Esophagus squamous epithelium (tissue), 5 donors: ENCODE measurements around the gene SBF1. TPM values are rescaled to one million over a fixed set of nuclear protein-coding genes. Genes with fewer than 3 reads are reported as not detected.
A peak's percentile ranks its signal among the peaks of the same experiment; 100 is the strongest.

Source experiments
- DNase-seq: peaks from one replicate; lab custom pipeline; 2025; lab: John Stamatoyannopoulos, UW
- H3K27ac ChIP-seq, 4 donors: fragments of 200-600 bp; sonication (generic); one replicate each; pipeline ENCODE4 v1.5.1; 2016 to 2019; ENCODE audit warnings: mild to moderate bottlenecking in 1 of 4
- H3K27me3 ChIP-seq, 4 donors: fragments of 200-600 bp; sonication (generic); 1 replicate in 3 of 4; 2 replicates in 1 of 4; pipeline versions ENCODE4 v1.5.1 to v1.6.0; 2017 to 2021; ENCODE audit warnings: antibody characterized with exemption in 1 of 4
- H3K36me3 ChIP-seq, 3 donors: fragments of 200-600 bp; sonication (generic); one replicate each; pipeline ENCODE4 v1.5.1; 2016 to 2019
- H3K4me1 ChIP-seq, 3 donors: fragments of 200-600 bp; sonication (generic); one replicate each; pipeline ENCODE4 v1.5.1; 2017 to 2019
- H3K4me3 ChIP-seq, 4 donors: fragments of 200-600 bp; sonication (generic); 1 replicate in 3 of 4; 2 replicates in 1 of 4; pipeline ENCODE4 v1.5.1; 2016 to 2019; ENCODE audit warnings: mild to moderate bottlenecking in 2 of 4, moderate library complexity in 1 of 4
- H3K9me3 ChIP-seq, 3 donors: fragments of 200-600 bp; sonication (generic); one replicate each; pipeline ENCODE4 v1.5.1; 2016 to 2019
- POLR2A ChIP-seq, 4 donors: fragments of 450-650 bp; IDR thresholded peaks; one replicate each; pipeline ENCODE4 v1.6.1; 2017; ENCODE audit warnings: antibody characterized with exemption in 4 of 4, mild to moderate bottlenecking in 4 of 4, moderate library complexity in 3 of 4
- WGBS, 2 donors: methylation state at CpG; one replicate each; pipeline ENCODE4 v1.1.5; 2018; 5-methylcytosine and 5-hydroxymethylcytosine counted together
- intact Hi-C: fragments of 100-400 bp; cut with DNase I; formaldehyde crosslinking; loops from one replicate; pipeline ENCODE4 v1.15.0; 2022
- total RNA-seq, 4 donors: library from RNA; depleted of rRNA; stranded (reverse); fragments of >200 nt; gene quantifications; one replicate each; pipeline ENCODE4 v1.1.0, GENCODE V29; 2016
- TF ChIP-seq, protein P1 (sequence below), 6 experiments: fragments of 450-650 bp in 4 of 6; fragments of 200-600 bp in 2 of 6; sonication (generic) in 2 of 6; IDR thresholded peaks; one replicate each; pipeline ENCODE4 v1.5.1; 2016 to 2019; ENCODE audit warnings: antibody characterized with exemption in 6 of 6, mild to moderate bottlenecking in 4 of 6, moderate library complexity in 4 of 6
- donor health status: DM: yes; HTN: yes; CAD: no.

Gene SBF1
- total RNA-seq, 4 donors from 2014 or later: 38.3 to 92.0 (median 63.4) TPM

DNA sequence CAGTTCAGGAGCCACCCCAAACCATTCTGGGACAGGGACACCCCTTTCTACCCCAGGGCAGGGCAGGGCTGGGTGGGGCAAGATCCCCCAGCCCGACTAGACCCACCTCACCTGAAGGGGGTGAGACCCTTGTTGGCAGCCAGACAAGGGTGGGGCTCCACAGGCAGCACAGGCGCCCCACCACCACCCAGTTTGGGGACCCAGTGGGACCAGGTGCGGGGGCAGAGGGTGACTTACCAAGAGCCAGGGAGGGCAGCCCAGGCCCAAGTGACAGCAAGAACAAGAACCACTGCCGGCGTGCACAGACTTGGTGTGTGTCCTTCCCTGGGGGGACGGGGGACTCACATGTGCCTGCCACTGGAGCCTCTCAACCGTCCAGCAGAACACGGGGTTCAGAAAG lies 8.7 kb upstream of the SBF1 start:
- H3K27ac ChIP-seq: no peak overlapping the region
- peaks cover 0 to 99% (median 6%) of the 10 kb centered on the region in 4 donors for H3K27me3 ChIP-seq
- WGBS, 2 donors: 20 to 60% methylated on average over 1 of the region's 8 CpGs

DNA sequence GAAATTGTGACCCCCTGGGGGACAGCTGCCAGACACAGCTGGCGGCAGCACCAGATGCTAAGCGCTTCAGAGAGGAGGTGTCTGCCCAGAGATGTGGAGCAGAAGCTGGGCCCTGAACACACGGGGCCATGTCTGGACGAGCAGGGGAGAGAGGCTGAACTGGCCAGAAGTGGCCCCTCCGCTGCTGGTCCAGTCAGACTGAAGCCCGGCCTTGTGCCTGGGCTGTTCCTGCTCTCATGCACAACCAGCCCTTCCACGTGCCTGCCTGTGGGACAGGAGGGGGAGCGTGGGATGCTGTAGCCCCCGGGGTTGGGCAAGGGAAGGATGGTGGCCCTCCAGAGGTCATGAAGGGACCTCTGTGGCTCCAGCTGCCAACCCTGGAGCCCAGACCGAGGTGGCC lies 8.3 kb upstream of the SBF1 start:
- Histone ChIP-seq H3K27ac (no peak overlapping the region), H3K27me3 (peaks cover 0 to 95% (median 6%) of the 10 kb centered on the region in 4 donors), H3K4me1 (peaks cover 5 to 19% (median 7%) of the 10 kb centered on the region in 3 donors), H3K36me3 (no peaks in the 10 kb centered on the region), H3K9me3 (no peaks in the 10 kb centered on the region), H3K4me3 (no peak overlapping the region)
- 83 to 90% methylated on average over 4 to 7 of the region's 10 CpGs for WGBS, 2 donors
- intact Hi-C loops: no loop called here
- no peak for DNase-seq
- no peak for TF ChIP-seq POLR2A (IDR thresholded peaks at IDR 0.05)
- TF ChIP-seq, protein P1, sequence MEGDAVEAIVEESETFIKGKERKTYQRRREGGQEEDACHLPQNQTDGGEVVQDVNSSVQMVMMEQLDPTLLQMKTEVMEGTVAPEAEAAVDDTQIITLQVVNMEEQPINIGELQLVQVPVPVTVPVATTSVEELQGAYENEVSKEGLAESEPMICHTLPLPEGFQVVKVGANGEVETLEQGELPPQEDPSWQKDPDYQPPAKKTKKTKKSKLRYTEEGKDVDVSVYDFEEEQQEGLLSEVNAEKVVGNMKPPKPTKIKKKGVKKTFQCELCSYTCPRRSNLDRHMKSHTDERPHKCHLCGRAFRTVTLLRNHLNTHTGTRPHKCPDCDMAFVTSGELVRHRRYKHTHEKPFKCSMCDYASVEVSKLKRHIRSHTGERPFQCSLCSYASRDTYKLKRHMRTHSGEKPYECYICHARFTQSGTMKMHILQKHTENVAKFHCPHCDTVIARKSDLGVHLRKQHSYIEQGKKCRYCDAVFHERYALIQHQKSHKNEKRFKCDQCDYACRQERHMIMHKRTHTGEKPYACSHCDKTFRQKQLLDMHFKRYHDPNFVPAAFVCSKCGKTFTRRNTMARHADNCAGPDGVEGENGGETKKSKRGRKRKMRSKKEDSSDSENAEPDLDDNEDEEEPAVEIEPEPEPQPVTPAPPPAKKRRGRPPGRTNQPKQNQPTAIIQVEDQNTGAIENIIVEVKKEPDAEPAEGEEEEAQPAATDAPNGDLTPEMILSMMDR (IDR thresholded peaks at IDR 0.05): no peak

More for the DNA sequence above, 8.7 kb upstream of the SBF1 start:
- H3K4me1 ChIP-seq: peaks cover 5 to 19% (median 7%) of the 10 kb centered on the region in 3 donors
- no peak for DNase-seq
- intact Hi-C loops: no loop called here
- no peak overlapping the region for H3K4me3 ChIP-seq
- no peak for TF ChIP-seq POLR2A (IDR thresholded peaks at IDR 0.05)
- TF ChIP-seq, protein P1 (IDR thresholded peaks at IDR 0.05): no peak
- no peaks in the 10 kb centered on the region for H3K9me3 ChIP-seq
- H3K36me3 ChIP-seq: no peaks in the 10 kb centered on the region

DNA sequence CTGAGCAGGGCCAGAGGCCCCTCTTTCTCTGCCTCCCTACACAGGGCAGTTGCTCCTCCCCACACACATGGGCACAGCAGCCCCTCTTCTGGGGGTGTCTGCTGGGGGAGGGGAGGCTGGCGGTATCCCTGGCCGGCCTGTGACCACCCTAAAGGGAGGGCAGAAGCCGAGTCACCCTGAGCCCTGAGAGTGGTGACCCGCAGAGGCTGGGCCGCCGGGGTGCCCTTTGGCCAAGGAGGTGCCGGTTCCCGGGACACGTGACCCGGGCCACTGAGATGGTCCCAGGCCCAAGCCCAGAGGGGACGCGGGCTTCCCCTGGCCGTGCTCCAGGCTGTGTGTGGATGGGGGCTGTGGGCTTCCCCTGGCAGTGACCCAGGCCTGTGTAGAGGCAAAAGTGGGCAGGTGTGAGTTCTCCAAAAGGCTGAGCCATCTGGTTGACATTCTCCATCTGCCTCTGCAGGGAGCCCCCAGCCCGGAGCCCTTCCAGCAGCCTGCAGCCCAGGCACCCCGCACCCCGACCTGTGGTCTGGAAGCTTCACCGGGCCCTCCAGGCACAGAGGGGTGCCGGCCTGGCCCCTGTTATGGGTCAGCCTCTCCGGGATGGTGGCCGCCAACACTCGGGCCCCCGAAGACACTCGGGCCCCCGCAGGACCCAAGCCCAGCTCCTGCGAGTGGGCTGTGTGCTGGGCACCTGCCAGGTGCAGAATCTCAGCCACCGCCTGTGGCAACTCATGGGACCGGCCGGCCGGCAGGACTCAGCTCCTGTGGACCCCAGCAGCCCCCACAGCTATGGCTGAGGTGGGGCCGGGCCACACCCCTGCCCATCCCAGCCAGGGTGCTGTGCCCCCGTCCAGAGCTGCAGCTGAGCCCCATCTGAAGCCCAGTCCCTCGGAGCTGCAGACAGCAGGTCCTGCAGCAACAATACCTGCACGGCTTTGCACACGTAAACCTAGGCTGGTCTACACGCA lies 7.6 kb upstream of the SBF1 start:
- peaks cover 5 to 19% (median 7%) of the 10 kb centered on the region in 3 donors for H3K4me1 ChIP-seq
- H3K27me3 ChIP-seq: peaks cover 0 to 88% (median 6%) of the 10 kb centered on the region in 4 donors
- intact Hi-C loops: no loop called here

DNA sequence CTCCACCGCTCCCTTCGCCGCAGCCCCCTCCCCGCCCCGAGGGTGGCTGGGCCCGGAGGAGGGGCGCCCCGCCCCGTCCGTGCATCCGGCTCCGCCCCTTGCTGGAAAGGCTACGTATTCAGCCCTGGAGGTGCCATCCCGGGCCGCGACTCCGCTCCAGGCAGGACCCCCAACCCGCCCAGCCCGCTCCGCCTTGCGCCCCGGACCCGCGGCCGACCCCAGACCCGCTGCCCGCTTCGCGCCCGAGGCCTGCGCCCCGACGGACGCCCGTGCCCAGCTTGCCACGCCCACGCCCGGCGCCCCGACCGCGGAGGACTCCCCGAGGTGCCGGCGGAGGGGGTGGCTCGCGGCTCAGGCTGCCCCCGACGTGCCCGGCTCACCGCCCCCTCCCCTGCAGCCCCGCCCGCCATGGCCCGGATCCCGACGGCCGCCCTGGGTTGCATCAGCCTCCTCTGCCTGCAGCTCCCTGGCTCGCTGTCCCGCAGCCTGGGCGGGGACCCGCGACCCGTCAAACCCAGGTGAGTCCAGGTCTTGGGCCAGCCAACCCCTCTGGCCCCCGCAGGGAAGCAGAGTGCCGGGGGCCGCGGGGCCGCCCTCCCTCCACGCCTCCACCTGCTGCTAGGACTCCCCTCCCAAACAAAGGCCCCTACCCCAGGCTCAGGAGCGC lies 6.7 kb upstream of the SBF1 start, which contains the start of gene ADM2:
Gene ADM2, plus strand, starts transcription at position 104 of the 667 bp plus-strand sequence. Its CDS starts 305 bp downstream, at position 409.
- intact Hi-C loops: no loop called here
- Histone ChIP-seq H3K4me3 (peak within 1 kb of the TSS; percentile 39 to 65 (median 50)), H3K9me3 (no peaks in the 10 kb centered on the region), H3K4me1 (peaks cover 5 to 26% (median 7%) of the 10 kb centered on the region in 3 donors), H3K36me3 (no peaks in the 10 kb centered on the region), H3K27ac (peak within 1 kb of the TSS in 1 of 4 donors; percentile 39), H3K27me3 (peaks cover 0 to 80% (median 6%) of the 10 kb centered on the region in 4 donors)
- DNase-seq: no peak
- no peak for TF ChIP-seq POLR2A (IDR thresholded peaks at IDR 0.05)
- TF ChIP-seq, protein P1 (IDR thresholded peaks at IDR 0.05): no peak
- 20% methylated on average over 3 of the region's 70 CpGs; no CpG with 5 or more reads in 1 of the 2 donors for WGBS, 2 donors

More for the DNA sequence above, 7.6 kb upstream of the SBF1 start:
- H3K9me3 ChIP-seq: no peaks in the 10 kb centered on the region
- H3K4me3 ChIP-seq: peak overlapping the region; percentile 39 to 65 (median 50)
- no peak overlapping the region for H3K27ac ChIP-seq
- DNase-seq: no peak
- TF ChIP-seq, protein P1 (IDR thresholded peaks at IDR 0.05): no peak
- TF ChIP-seq POLR2A (IDR thresholded peaks at IDR 0.05): no peak
- WGBS, 2 donors: 100% methylated on average over 1 of the region's 35 CpGs; no CpG with 5 or more reads in 1 of the 2 donors
- no peaks in the 10 kb centered on the region for H3K36me3 ChIP-seq
